Measurements from ENCODE around the gene SPATA7. TPM values are rescaled to one million over a fixed set of nuclear protein-coding genes. Genes with fewer than 3 reads are reported as not detected.

The SPATA7 gene
- total and polyA plus RNA-seq, 9 of the 15 experiments (the other 6 are each of a cell fraction or from before 2014, with no cell fraction given), result 0.80 to 3.3 (median 2.5) TPM

DNA sequence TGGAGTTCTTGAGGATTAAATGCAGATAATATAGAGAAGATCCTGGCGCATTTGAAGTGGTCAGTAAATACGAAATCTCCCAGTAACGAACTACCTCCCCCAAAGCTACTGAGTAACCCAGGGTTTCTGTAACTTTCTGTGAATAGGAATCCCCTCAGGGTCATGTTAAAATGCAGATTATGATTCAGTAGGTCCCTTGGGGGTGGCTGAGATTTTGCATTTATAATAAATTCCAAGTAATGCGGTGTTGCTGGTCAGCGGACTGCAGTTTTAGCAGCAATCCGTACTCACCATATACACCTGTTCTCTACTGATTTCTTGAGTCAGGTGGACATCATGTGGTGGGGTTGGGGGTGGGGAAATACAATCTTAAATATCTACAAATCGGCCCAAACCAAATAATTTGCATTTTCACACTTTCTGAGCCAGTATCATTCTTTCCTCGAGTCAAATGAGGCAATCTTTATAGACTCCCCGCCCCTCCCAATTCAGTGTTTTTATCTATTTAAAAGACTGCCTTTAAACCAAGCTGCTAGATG lies 868 bp downstream of the SPATA7 start:
- TF ChIP-seq ELF4 (CRISPR knock-in tag; IDR thresholded peaks at IDR 0.05), result no peak
- no peak for TF ChIP-seq HDAC1 (IDR thresholded peaks at IDR 0.05)
- no peak for TF ChIP-seq MAZ (CRISPR knock-in tag; conservative IDR thresholded peaks at IDR 0.05 in 1 of 2, IDR thresholded peaks at IDR 0.05 in 1 of 2)
- TF ChIP-seq ZNF778 (CRISPR knock-in tag; IDR thresholded peaks at IDR 0.05), result no peak
- Histone ChIP-seq H3K27ac (ENCODE audit: extremely low read depth, low read depth, low read length) (no peak overlapping the region), H3K9ac (ENCODE audit: insufficient read depth in 1 of 2, low read depth in 2 of 2, low read length in 2 of 2) (peak overlapping the region in 1 of 2 experiments; percentile 51; a peak in 2 of 4 replicates), H3K4me3 (peak overlapping the region; percentile 74), H3K36me3 (ENCODE audit: control insufficient read depth, insufficient read depth, low read length) (no peaks in the 10 kb centered on the region), H3K9me3 (replicated peaks; ENCODE audit: control insufficient read depth, insufficient read depth, low read depth, low read length) (no peaks in the 10 kb centered on the region), H4K20me1 (replicated peaks; ENCODE audit: control insufficient read depth, insufficient read depth, low read length) (no peaks in the 10 kb centered on the region), H3K9me1 (ENCODE audit: control insufficient read depth, insufficient read depth, low read length) (no peaks in the 10 kb centered on the region), H3K79me2 (ENCODE audit: control insufficient read depth, insufficient read depth, low read length) (no peaks in the 10 kb centered on the region), H3K4me2 (ENCODE audit: insufficient read depth, low read length) (peak overlapping the region; percentile 86), H3K27me3 (ENCODE audit: control insufficient read depth in 2 of 2, insufficient read depth in 2 of 2, low read length in 2 of 2) (no peaks in the 10 kb centered on the region), H3K4me1 (replicated peaks in 1 of 2; ENCODE audit: control insufficient read depth in 2 of 2, insufficient read depth in 2 of 2, low read length in 2 of 2) (peaks cover 3 to 7% of the 10 kb centered on the region in 2 experiments; a peak in 3 of 5 replicates), H2AFZ (ENCODE audit: low read depth, low read length) (peak overlapping the region; percentile 98)
- FAIRE-seq, result no peak
- 3% methylated on average over 8 of the region's 9 CpGs for WGBS (ENCODE audit: insufficient coverage, low coverage, missing lambda C conversion rate)
- DNase-seq (ENCODE audit: extremely low read depth in 1 of 4, low spot score in 3 of 4), result no peak
- POLR2A ChIA-PET, result interaction anchor here (0.6 kb wide), 2 partner anchors 25 to 1878 kb away, joined by 3 read pairs; no protein-coding TSS in a partner anchor
- intact Hi-C loops (cut with micrococcal nuclease), result no loop called here
- CTCF ChIA-PET (ENCODE audit: low intra/inter-chr PET ratio), result no interaction called here
- in situ Hi-C loops (cut with MboI), result no loop called here
- ATAC-seq, result no peak
- TSS peak; percentile 40 for BruUV-seq (replicated peaks)

DNA sequence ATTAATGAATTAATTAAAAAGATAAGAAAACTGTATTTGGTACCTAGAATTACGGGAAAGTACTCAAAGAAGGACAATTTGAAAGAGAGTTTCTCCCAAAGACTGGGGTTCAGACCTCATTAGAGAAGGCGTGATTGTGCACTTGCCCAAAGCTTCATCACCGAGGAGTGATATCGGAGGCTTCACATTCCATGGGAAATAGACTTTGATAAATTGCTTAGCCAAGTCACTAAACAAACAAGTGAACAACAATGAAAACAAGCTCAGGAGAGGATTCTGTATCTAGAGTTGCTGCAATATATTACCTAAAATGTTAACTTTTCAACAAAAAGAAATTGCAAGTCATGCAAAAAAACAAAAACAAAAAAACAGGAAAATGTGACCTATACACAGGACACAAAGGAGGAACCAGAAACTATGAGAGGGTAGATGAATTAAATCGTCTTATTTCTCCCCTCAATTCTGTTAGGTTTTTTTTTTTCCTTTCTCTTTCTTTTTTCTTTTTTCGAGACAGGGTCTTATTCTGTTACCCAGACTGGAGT lies 3.4 kb downstream of the SPATA7 start:
- POLR2A ChIA-PET, result no interaction called here
- no TSS peak for BruUV-seq (replicated peaks)
- TF ChIP-seq ILK (tag; IDR thresholded peaks at IDR 0.05; ENCODE audit: borderline replicate concordance, low read depth) (no peak), HMG20A (CRISPR knock-in tag; conservative IDR thresholded peaks at IDR 0.05) (no peak), DMBX1 (CRISPR knock-in tag; IDR thresholded peaks at IDR 0.05; ENCODE audit: borderline replicate concordance) (no peak), BACH1 (tag; IDR thresholded peaks at IDR 0.05) (no peak), SIN3B (IDR thresholded peaks at IDR 0.05; ENCODE audit: low read depth) (no peak), HMGXB4 (CRISPR knock-in tag; IDR thresholded peaks at IDR 0.05) (no peak), MAFF (IDR thresholded peaks at IDR 0.05; ENCODE audit: low read length) (peak; percentile 40; the same call in 1 of the 2 replicates), SIRT6 (IDR thresholded peaks at IDR 0.05; ENCODE audit: low read depth, low read length) (no peak), MAFG (tag; conservative IDR thresholded peaks at IDR 0.05) (peak; percentile 66)

More for the DNA sequence above, 3.4 kb downstream of the SPATA7 start:
- Histone ChIP-seq H3K9ac (ENCODE audit: insufficient read depth in 1 of 2, low read depth in 2 of 2, low read length in 2 of 2) (no peak overlapping the region), H2AFZ (ENCODE audit: low read depth, low read length) (no peak overlapping the region), H3K9me3 (replicated peaks; ENCODE audit: control insufficient read depth, insufficient read depth, low read depth, low read length) (no peaks in the 10 kb centered on the region), H4K20me1 (replicated peaks; ENCODE audit: control insufficient read depth, insufficient read depth, low read length) (no peaks in the 10 kb centered on the region), H3K9me1 (ENCODE audit: control insufficient read depth, insufficient read depth, low read length) (no peaks in the 10 kb centered on the region), H3K79me2 (ENCODE audit: control insufficient read depth, insufficient read depth, low read length) (no peaks in the 10 kb centered on the region), H3K4me1 (replicated peaks in 1 of 2; ENCODE audit: control insufficient read depth in 2 of 2, insufficient read depth in 2 of 2, low read length in 2 of 2) (peaks cover 3 to 7% of the 10 kb centered on the region in 2 experiments; a peak in 3 of 5 replicates), H3K4me2 (ENCODE audit: insufficient read depth, low read length) (no peak overlapping the region), H3K27ac (ENCODE audit: extremely low read depth, low read depth, low read length) (no peak overlapping the region), H3K27me3 (ENCODE audit: control insufficient read depth in 2 of 2, insufficient read depth in 2 of 2, low read length in 2 of 2) (no peaks in the 10 kb centered on the region), H3K4me3 (no peak overlapping the region), H3K36me3 (ENCODE audit: control insufficient read depth, insufficient read depth, low read length) (no peaks in the 10 kb centered on the region)
- in situ Hi-C loops (cut with MboI) (no loop called here), intact Hi-C loops (cut with micrococcal nuclease) (no loop called here)
- no peak for ATAC-seq
- 24% methylated on average over 5 of the region's 6 CpGs for WGBS (ENCODE audit: insufficient coverage, low coverage, missing lambda C conversion rate)
- DNase-seq (ENCODE audit: extremely low read depth in 1 of 4, low spot score in 3 of 4), result no peak
- FAIRE-seq, result no peak
- CTCF ChIA-PET (ENCODE audit: low intra/inter-chr PET ratio), result no interaction called here
